Activated CD4-positive, alpha-beta memory T cell treated with anti-CD3 and anti-CD28 coated beads, Interleukin-2, amount 10 ng/mL, durations not matched to agents 7 days and 5 days (primary cell): ENCODE results near the gene MAP3K10. TPM values are rescaled to one million over a fixed set of nuclear protein-coding genes. Genes with fewer than 3 reads are reported as not detected.

ENCODE experiments used
- CTCF ChIA-PET: fragments of 350-600 bp; sonication (Branson Sonifier 250); formaldehyde crosslinking; loops from one replicate; lab custom pipeline; 2021; ENCODE audit warnings: antibody characterized with exemption, inconsistent platforms; lab: Charles Lee
- POLR2A ChIA-PET: fragments of 350-600 bp; sonication (Branson Sonifier 250); formaldehyde crosslinking; loops from one replicate; lab custom pipeline; 2021; ENCODE audit warnings: antibody characterized with exemption; lab: Charles Lee
- DNase-seq: peaks from one replicate; pipeline ENCODE4 v3.0.0-alpha.2; 2020
- H3K27ac Mint-ChIP-seq: one replicate; pipeline ENCODE4 v1.8.0; 2021; ENCODE audit warnings: mild to moderate bottlenecking, mixed read lengths
- H3K27me3 Mint-ChIP-seq: one replicate; pipeline ENCODE4 v1.8.0; 2021; ENCODE audit warnings: mixed read lengths
- H3K36me3 Mint-ChIP-seq: one replicate; pipeline ENCODE4 v1.8.0; 2021; ENCODE audit warnings: low read depth, mixed read lengths
- H3K4me1 Mint-ChIP-seq: one replicate; pipeline ENCODE4 v1.8.0; 2021; ENCODE audit warnings: mixed read lengths
- H3K4me3 Mint-ChIP-seq: one replicate; pipeline ENCODE4 v1.8.0; 2021; ENCODE audit warnings: mild to moderate bottlenecking, mixed read lengths
- H3K9me3 Mint-ChIP-seq: one replicate; pipeline ENCODE4 v1.8.0; 2021; ENCODE audit warnings: mixed read lengths
- total RNA-seq, 2 experiments: library from RNA; stranded (reverse); gene quantifications; one replicate each; pipeline ENCODE4 v1.2.3, GENCODE V29; 2021

Gene MAP3K10
- total RNA-seq, 2 experiments from 2014 or later: 17.3 to 18.0 TPM

DNA sequence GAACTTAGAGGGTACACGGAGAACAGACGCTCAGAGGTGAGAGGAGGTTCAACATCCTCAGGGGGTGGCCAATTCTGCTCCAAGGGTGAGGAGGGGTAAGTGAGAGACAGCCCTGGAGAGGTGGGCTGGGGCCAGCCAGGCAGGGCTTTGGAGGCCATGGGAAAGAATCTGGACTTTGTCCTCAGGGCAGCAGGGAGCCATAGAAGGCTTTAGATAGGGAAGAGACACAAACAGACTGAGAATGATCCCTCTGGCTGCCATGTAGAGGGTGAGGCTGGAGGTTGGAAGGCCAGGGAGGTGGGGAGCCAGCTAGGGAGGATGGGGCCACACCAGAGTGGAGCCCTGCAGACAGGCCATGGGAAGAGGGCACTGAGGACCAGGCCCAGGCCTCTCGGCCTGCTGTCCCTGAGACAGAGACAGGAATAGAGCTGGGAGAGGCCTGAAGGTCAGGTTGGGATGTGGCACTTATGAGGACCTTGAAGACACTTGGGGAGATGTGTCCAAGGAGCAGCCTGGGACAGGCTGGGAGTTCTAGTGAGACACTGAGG, 64.5 kb downstream of the MAP3K10 start:
- POLR2A ChIA-PET: no interaction called here
- H3K9me3 Mint-ChIP-seq: no peaks in the 10 kb centered on the region
- no peak overlapping the region for H3K4me3 Mint-ChIP-seq

DNA sequence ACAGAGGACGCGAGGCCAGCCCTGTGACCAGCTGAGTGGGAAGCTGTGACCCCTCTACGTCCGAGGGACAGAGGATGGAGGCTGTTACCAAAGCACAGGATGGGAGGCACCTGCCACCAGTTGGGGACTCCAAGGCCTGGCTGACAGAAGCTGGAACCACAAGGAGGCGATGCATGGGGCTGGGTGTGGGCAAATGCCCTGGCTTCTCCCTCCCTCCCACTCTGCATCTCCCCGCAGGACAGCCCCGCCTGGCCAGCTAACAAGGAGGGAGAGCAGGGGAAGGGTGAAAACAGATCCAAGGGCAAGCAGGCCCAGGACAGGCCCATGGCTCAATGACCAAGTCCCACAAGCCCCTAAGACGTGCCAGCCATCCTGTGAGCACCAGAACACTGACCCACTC, 65.3 kb downstream of the MAP3K10 start:
- Mint-ChIP-seq H3K4me3 (no peak overlapping the region), H3K4me1 (no peaks in the 10 kb centered on the region), H3K36me3 (peaks cover 35% of the 10 kb centered on the region), H3K9me3 (no peaks in the 10 kb centered on the region), H3K27me3 (no peaks in the 10 kb centered on the region), H3K27ac (no peak overlapping the region)
- POLR2A ChIA-PET: no interaction called here
- DNase-seq: no peak
- CTCF ChIA-PET: no interaction called here

More for the DNA sequence above, 64.5 kb downstream of the MAP3K10 start:
- no peaks in the 10 kb centered on the region for H3K27me3 Mint-ChIP-seq
- H3K27ac Mint-ChIP-seq: no peak overlapping the region
- H3K36me3 Mint-ChIP-seq: peaks cover 36% of the 10 kb centered on the region
- CTCF ChIA-PET: no interaction called here
- no peaks in the 10 kb centered on the region for H3K4me1 Mint-ChIP-seq
- DNase-seq: no peak

DNA sequence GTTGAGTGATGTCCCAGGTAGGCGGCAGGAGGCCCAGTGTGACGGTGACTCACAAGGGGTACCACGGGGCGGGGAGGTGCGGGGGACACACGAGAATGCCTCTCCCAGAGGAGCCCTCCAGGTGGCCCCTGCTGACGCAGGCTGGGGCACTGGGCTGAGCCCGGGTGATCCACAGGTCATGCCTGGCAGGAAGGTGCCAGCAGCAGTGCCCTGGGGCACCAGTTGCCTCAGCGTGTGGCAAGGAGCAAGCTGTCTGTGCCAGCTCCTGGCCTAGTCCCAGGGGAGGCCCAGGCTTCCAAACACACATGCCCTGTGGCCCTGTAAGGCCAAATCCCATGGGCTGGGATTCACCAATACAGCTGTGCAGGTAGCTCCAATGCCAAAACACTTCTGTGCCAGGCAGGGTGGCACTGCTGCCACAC, 65.9 kb downstream of the MAP3K10 start:
- Mint-ChIP-seq H3K4me3 (no peak overlapping the region), H3K36me3 (peaks cover 36% of the 10 kb centered on the region), H3K9me3 (no peaks in the 10 kb centered on the region), H3K4me1 (no peaks in the 10 kb centered on the region), H3K27ac (no peak overlapping the region), H3K27me3 (no peaks in the 10 kb centered on the region)
- POLR2A ChIA-PET: no interaction called here
- DNase-seq: no peak
- CTCF ChIA-PET: no interaction called here

DNA sequence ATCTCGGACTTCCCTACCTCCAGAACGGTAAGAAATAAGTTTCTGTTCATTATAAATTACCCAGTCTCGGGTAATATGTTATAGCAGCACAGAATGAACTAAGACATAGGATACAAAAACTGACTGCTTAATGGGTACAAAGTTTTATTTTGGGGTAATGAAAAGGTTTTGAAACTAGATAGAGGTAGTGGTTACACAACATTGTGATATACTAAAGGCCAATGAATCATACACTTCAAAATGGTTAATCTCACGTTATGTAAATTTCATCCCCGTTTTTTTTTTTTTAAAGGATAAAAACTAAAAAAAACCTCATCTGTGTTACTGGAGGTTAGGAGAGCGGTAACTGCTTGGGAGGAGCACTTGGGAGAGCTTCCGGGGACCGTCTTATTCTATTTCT, 70.4 kb downstream of the MAP3K10 start:
- Mint-ChIP-seq H3K4me3 (no peak overlapping the region), H3K27me3 (no peaks in the 10 kb centered on the region), H3K4me1 (no peaks in the 10 kb centered on the region), H3K27ac (no peak overlapping the region), H3K9me3 (no peaks in the 10 kb centered on the region), H3K36me3 (peaks cover 37% of the 10 kb centered on the region)
- POLR2A ChIA-PET: no interaction called here
- DNase-seq: no peak
- CTCF ChIA-PET: no interaction called here

DNA sequence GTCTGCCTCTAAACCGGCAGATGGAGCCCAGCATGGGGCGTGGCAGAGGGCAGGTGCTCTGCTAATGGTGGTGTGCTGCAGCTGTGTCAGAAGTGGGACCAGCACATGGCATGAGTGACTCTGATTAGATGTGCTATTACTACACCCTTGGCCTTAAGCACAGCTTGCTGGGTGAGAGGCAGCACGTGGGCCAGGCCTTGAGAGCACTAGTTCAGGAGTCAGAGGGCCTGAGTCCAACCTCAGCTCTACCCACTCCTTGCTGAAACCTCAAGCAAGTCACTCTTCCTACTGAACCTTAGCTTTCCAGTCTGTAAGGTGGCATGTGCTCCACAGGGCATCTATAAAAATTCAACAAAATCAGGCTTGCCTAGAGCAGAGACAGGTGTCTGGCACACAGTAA, 71.2 kb downstream of the MAP3K10 start:
- POLR2A ChIA-PET: no interaction called here
- H3K4me3 Mint-ChIP-seq: no peak overlapping the region

DNA sequence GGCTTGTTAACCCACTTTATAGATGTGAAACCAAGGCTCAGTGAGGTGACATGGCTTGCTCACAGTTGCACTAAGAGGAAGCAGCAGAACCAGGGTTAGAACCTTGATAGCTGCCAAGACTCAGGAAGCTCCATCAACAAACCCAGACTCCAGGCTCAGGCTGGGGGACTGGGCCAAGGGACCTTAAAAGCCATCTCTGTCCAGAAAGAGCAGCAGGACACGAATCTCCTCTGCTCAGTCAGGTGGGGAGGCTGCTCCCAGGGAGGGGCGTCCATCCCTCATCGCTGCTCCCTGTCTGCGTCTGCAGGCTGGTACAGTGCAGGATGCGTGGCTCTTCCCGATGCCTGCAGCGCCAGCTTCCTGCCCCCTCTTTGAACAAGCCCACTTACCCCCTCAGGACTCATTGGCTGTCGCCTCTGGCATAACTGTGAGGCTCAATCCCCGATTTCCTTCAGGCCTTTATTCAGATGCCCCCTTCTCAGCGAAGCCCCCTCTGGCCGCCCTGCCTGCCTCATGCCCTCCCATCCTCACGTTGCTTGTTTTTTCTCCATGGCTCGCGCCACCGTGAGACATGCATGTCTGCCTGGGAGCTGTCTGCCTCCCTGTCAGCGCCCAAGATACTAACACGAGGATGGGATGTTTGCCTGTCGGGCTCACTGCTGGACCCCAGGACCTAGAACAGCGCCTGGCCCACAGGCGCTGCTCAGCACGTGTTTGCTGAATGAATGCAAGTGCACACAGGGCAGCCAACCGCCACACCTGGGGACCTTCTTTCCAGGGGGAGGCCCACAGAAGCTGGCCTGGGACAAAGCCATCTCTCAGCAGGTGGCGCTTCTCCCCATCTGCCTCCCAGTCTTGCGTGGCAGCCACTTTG, 72.5 kb downstream of the MAP3K10 start:
- peaks cover 31% of the 10 kb centered on the region for H3K36me3 Mint-ChIP-seq
- H3K27ac Mint-ChIP-seq: no peak overlapping the region
- ChIA-PET POLR2A (interaction anchor here (1.7 kb wide), 1 partner anchor 15 kb away, joined by 4 read pairs; no protein-coding TSS in a partner anchor), CTCF (no interaction called here)
- H3K9me3 Mint-ChIP-seq: no peaks in the 10 kb centered on the region
- no peaks in the 10 kb centered on the region for H3K4me1 Mint-ChIP-seq
- DNase-seq: no peak
- no peaks in the 10 kb centered on the region for H3K27me3 Mint-ChIP-seq
- no peak overlapping the region for H3K4me3 Mint-ChIP-seq

More for the DNA sequence above, 71.2 kb downstream of the MAP3K10 start:
- Mint-ChIP-seq H3K4me1 (no peaks in the 10 kb centered on the region), H3K27me3 (no peaks in the 10 kb centered on the region), H3K9me3 (no peaks in the 10 kb centered on the region), H3K27ac (no peak overlapping the region), H3K36me3 (peaks cover 33% of the 10 kb centered on the region)
- CTCF ChIA-PET: no interaction called here
- no peak for DNase-seq

DNA sequence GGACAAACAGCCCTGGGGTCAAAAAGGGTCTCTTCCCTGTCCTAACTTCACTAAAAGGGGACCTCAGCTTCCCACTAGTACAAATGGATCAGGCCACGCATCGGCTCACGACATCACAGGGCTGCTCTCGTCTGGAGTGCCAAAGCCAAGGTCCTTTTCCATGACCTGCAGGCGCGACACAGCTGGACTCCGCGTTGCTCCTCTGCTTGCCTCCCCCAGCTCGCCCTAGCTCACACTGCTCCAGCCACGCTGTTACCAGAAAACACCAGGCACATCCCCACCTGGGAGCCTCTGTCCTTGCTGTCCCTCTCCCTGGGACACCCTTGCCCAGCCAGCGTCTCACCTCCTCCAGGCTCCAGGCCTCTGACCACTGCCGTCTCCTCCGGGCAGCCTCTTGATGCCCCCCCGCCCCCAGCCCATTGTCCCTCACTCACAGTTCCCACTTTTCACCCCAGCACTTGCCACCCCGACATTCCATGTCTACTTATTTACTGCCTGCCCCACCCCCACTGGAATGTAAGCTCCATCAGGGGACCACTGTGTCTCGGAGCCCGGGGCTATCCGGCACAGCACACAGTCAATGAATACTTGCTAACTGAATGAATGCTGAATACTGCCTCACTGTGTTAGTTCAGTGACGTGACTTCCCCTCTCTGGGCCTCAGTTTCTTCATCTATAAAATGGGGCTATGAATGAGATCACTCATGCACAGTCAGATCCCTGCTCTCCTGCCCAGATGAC, 73.3 kb downstream of the MAP3K10 start:
- ChIA-PET POLR2A (interaction anchor here (1.7 kb wide), 1 partner anchor 15 kb away, joined by 4 read pairs; no protein-coding TSS in a partner anchor), CTCF (no interaction called here)
- no peak overlapping the region for H3K27ac Mint-ChIP-seq
- peaks cover 31% of the 10 kb centered on the region for H3K36me3 Mint-ChIP-seq
- no peaks in the 10 kb centered on the region for H3K9me3 Mint-ChIP-seq
- no peak for DNase-seq
- H3K27me3 Mint-ChIP-seq: no peaks in the 10 kb centered on the region
- no peaks in the 10 kb centered on the region for H3K4me1 Mint-ChIP-seq
- H3K4me3 Mint-ChIP-seq: no peak overlapping the region

Other genes with a start within 250 kb of the MAP3K10 start
- gene PSMC4, start 220.3 kb upstream of the MAP3K10 start, total RNA-seq: 10 to 100 TPM; 96.4 to 97.6 TPM
- gene ZNF546, start 194.4 kb upstream of the MAP3K10 start, total RNA-seq: 1 to 10 TPM; 6.3 to 7.5 TPM
- 10 to 100 TPM; 19.9 to 20.1 TPM for gene ZNF780B, start 135.2 kb upstream of the MAP3K10 start, total RNA-seq
- gene ZNF780A, start 100.5 kb upstream of the MAP3K10 start, total RNA-seq: 10 to 100 TPM; 21.3 to 25.3 TPM
- gene TTC9B, start 27.0 kb downstream of the MAP3K10 start, total RNA-seq: not detected
- not detected for gene CCNP, start 35.3 kb downstream of the MAP3K10 start, total RNA-seq
- gene AKT2, start 93.9 kb downstream of the MAP3K10 start, total RNA-seq: 100 to 1,000 TPM; 142 to 150 TPM
- 10 to 100 TPM; 19.0 to 20.5 TPM for gene C19orf47, start 157.0 kb downstream of the MAP3K10 start, total RNA-seq
- gene PLD3, start 157.3 kb downstream of the MAP3K10 start, total RNA-seq: 100 to 1,000 TPM in 1 of 2 experiments, 10 to 100 TPM in 1; 92.4 to 100 TPM
- under 1 TPM; 0.10 TPM for gene HIPK4, start 198.8 kb downstream of the MAP3K10 start, total RNA-seq
- gene PRX, start 222.0 kb downstream of the MAP3K10 start, total RNA-seq: 1 to 10 TPM; 1.1 to 1.5 TPM
- gene SERTAD1, start 234.6 kb downstream of the MAP3K10 start, total RNA-seq: 10 to 100 TPM; 10.6 to 10.7 TPM